Activated CD8-positive, alpha-beta memory T cell treated with anti-CD3 and anti-CD28 coated beads for 48 hours (primary cell): ENCODE results near the gene MYLK.
A peak's percentile ranks its signal among the peaks of the same experiment; 100 is the strongest.
"Not testable (repeated sequence)": the region's sequence is repeated elsewhere in the genome, so short reads cannot be mapped to it uniquely, and the experiment has no call there.

Source experiments
- DNase-seq, 3 experiments: peaks; one replicate each; pipeline ENCODE4 v3.0.0-alpha.2; 2020; ENCODE audit warnings: low read depth in 2 of 3, low spot score in 2 of 3

Gene MYLK

GRCh38 chr3:123884203-123884831 lies at the start of gene MYLK:
Gene MYLK, minus strand, starts transcription at chr3:123884332. Its CDS starts 90,491 bp downstream, at chr3:123793841.
- peak; percentile 6 to 16 (median 13) for DNase-seq

- DNase-seq = no peak
These were observed 46.3 kb upstream of the MYLK start for GRCh38 chr3:123930445-123930844.

- no peak for DNase-seq
These were observed 45.2 kb upstream of the MYLK start for GRCh38 chr3:123929325-123929724.

- DNase-seq = no peak
These were observed 42.3 kb upstream of the MYLK start for GRCh38 chr3:123926396-123926795.

GRCh38 chr3:123920868-123921267 lies 36.7 kb upstream of the MYLK start:
- DNase-seq = no peak

- no peak for DNase-seq
These were observed 36.3 kb upstream of the MYLK start for GRCh38 chr3:123920383-123920782.

GRCh38 chr3:123919353-123919752 lies 35.2 kb upstream of the MYLK start:
- DNase-seq = no peak

GRCh38 chr3:123914829-123915228 lies 30.7 kb upstream of the MYLK start:
- no peak for DNase-seq

- DNase-seq = no peak
These were observed 25.7 kb upstream of the MYLK start for GRCh38 chr3:123909785-123910184.

GRCh38 chr3:123907720-123908119 lies 23.6 kb upstream of the MYLK start:
- no peak for DNase-seq

GRCh38 chr3:123899300-123899865 lies 15.3 kb upstream of the MYLK start:
- no peak for DNase-seq

- no peak for DNase-seq
These were observed 8.9 kb upstream of the MYLK start for GRCh38 chr3:123893012-123893411.

GRCh38 chr3:123892195-123892594 lies 8.1 kb upstream of the MYLK start:
- DNase-seq = no peak

GRCh38 chr3:123890991-123891390 lies 6.9 kb upstream of the MYLK start:
- not testable (repeated sequence) for DNase-seq

- not testable (repeated sequence) for DNase-seq
These were observed 6.0 kb upstream of the MYLK start for GRCh38 chr3:123890162-123890561.

GRCh38 chr3:123884993-123885392 lies 861 bp upstream of the MYLK start:
- DNase-seq = no peak

GRCh38 chr3:123883701-123884202 lies 380 bp downstream of the MYLK start:
- no peak for DNase-seq

GRCh38 chr3:123883111-123883510 lies 1.0 kb downstream of the MYLK start:
- no peak for DNase-seq

- no peak for DNase-seq
These were observed 2.4 kb downstream of the MYLK start for GRCh38 chr3:123881771-123882170.

- no peak for DNase-seq
These were observed 3.1 kb downstream of the MYLK start for GRCh38 chr3:123880998-123881561.

- DNase-seq = no peak
These were observed 5.3 kb downstream of the MYLK start for GRCh38 chr3:123878807-123879206.

GRCh38 chr3:123877965-123878364 lies 6.2 kb downstream of the MYLK start:
- no peak for DNase-seq

- DNase-seq = no peak
These were observed 6.7 kb downstream of the MYLK start for GRCh38 chr3:123877466-123877865.
